GM12878 (cell line): Measurements from ENCODE around the gene DMD. TPM values are rescaled to one million over a fixed set of nuclear protein-coding genes. Genes with fewer than 3 reads are reported as not detected.

Experiments used
- FOXM1 ChIP-seq: IDR thresholded peaks from 2 replicates; pipeline ENCODE4 v1.6.1; 2012; ENCODE audit warnings: low read depth, mild to moderate bottlenecking, inconsistent platforms, low read length, moderate library complexity
- MYB ChIP-seq: fragments of 150-350 bp; IDR thresholded peaks from 2 replicates; pipeline ENCODE4 v1.6.1; 2014; ENCODE audit warnings: mild to moderate bottlenecking, low read depth, low read length, borderline replicate concordance
- NR2F1 ChIP-seq: fragments of 450-650 bp; conservative IDR thresholded peaks from 2 replicates; pipeline ENCODE4 v1.6.1; 2017; ENCODE audit warnings: mild to moderate bottlenecking
- RELB ChIP-seq: fragments of 450-650 bp; IDR thresholded peaks from 2 replicates; pipeline ENCODE4 v1.6.1; 2017; ENCODE audit warnings: low read depth, mild to moderate bottlenecking, moderate library complexity
- SMC3 ChIP-seq: IDR thresholded peaks from 2 replicates; pipeline ENCODE4 v1.6.1; 2011; ENCODE audit warnings: low read length, improper control_type of control experiment, borderline replicate concordance
- polyA plus RNA-seq, 11 experiments: library from polyadenylated mRNA; depleted of rRNA in 4 of 11; unstranded in 6 of 11; stranded (reverse) in 5 of 11; fragments of >200 nt; fragmentation: Nextera tagmentation in 4 of 11; fragmentation: Illumina TruSeq in 1 of 11; extraction: Ambion mirVana in 4 of 11; extraction: Trizol in 1 of 11; gene quantifications; 1 replicate in 1 of 11; 2 replicates in 10 of 11; pipeline versions ENCODE4 v1.2.1 to v1.2.3, GENCODE V29; 2011 to 2016; ENCODE audit warnings: inconsistent platforms in 2 of 11, missing spikeins in 2 of 11, low read depth in 1 of 11
- total RNA-seq, 4 experiments: library from RNA; depleted of rRNA in 3 of 4; stranded (reverse); fragments of >200 nt in 3 of 4; fragmentation: Illumina TruSeq in 1 of 4; extraction: Trizol in 1 of 4; gene quantifications; 2 replicates each; pipeline versions ENCODE4 v1.2.1 to v1.2.3, GENCODE V29; 2013 to 2021
- TF ChIP-seq, protein P1 (sequence below): fragments of 450-650 bp; IDR thresholded peaks from 2 replicates; pipeline ENCODE4 v1.6.1; 2018; ENCODE audit warnings: mild to moderate bottlenecking, low read depth, moderate library complexity; ENCODE audit not compliant: partially characterized antibody
- TF ChIP-seq, protein P2 (sequence below): IDR thresholded peaks from 2 replicates; pipeline ENCODE4 v1.6.1; 2012; ENCODE audit warnings: improper control_type of control experiment, low read depth, low read length; ENCODE audit not compliant: insufficient replicate concordance
- TF ChIP-seq, protein P3 (sequence below), 3 experiments: IDR thresholded peaks in 2 of 3; conservative IDR thresholded peaks in 1 of 3; 2 replicates each; pipeline ENCODE4 v1.5.1; 2011; ENCODE audit warnings: low read depth in 3 of 3, low read length in 3 of 3, mild to moderate bottlenecking in 3 of 3, control low read depth in 2 of 3, moderate library complexity in 2 of 3, inconsistent platforms in 1 of 3, mixed read lengths in 1 of 3; ENCODE audit not compliant: control insufficient read depth in 2 of 3, insufficient read depth in 1 of 3; ENCODE audit errors: extremely low read depth in 1 of 3

DMD gene
- total and polyA plus RNA-seq, 10 of the 15 experiments (the other 5 are each of a cell fraction or from before 2014, with no cell fraction given): 1.4 to 24.3 (median 4.3) TPM

- TF ChIP-seq, protein P1, sequence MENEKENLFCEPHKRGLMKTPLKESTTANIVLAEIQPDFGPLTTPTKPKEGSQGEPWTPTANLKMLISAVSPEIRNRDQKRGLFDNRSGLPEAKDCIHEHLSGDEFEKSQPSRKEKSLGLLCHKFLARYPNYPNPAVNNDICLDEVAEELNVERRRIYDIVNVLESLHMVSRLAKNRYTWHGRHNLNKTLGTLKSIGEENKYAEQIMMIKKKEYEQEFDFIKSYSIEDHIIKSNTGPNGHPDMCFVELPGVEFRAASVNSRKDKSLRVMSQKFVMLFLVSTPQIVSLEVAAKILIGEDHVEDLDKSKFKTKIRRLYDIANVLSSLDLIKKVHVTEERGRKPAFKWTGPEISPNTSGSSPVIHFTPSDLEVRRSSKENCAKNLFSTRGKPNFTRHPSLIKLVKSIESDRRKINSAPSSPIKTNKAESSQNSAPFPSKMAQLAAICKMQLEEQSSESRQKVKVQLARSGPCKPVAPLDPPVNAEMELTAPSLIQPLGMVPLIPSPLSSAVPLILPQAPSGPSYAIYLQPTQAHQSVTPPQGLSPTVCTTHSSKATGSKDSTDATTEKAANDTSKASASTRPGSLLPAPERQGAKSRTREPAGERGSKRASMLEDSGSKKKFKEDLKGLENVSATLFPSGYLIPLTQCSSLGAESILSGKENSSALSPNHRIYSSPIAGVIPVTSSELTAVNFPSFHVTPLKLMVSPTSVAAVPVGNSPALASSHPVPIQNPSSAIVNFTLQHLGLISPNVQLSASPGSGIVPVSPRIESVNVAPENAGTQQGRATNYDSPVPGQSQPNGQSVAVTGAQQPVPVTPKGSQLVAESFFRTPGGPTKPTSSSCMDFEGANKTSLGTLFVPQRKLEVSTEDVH: no peak
- TF ChIP-seq, protein P2, sequence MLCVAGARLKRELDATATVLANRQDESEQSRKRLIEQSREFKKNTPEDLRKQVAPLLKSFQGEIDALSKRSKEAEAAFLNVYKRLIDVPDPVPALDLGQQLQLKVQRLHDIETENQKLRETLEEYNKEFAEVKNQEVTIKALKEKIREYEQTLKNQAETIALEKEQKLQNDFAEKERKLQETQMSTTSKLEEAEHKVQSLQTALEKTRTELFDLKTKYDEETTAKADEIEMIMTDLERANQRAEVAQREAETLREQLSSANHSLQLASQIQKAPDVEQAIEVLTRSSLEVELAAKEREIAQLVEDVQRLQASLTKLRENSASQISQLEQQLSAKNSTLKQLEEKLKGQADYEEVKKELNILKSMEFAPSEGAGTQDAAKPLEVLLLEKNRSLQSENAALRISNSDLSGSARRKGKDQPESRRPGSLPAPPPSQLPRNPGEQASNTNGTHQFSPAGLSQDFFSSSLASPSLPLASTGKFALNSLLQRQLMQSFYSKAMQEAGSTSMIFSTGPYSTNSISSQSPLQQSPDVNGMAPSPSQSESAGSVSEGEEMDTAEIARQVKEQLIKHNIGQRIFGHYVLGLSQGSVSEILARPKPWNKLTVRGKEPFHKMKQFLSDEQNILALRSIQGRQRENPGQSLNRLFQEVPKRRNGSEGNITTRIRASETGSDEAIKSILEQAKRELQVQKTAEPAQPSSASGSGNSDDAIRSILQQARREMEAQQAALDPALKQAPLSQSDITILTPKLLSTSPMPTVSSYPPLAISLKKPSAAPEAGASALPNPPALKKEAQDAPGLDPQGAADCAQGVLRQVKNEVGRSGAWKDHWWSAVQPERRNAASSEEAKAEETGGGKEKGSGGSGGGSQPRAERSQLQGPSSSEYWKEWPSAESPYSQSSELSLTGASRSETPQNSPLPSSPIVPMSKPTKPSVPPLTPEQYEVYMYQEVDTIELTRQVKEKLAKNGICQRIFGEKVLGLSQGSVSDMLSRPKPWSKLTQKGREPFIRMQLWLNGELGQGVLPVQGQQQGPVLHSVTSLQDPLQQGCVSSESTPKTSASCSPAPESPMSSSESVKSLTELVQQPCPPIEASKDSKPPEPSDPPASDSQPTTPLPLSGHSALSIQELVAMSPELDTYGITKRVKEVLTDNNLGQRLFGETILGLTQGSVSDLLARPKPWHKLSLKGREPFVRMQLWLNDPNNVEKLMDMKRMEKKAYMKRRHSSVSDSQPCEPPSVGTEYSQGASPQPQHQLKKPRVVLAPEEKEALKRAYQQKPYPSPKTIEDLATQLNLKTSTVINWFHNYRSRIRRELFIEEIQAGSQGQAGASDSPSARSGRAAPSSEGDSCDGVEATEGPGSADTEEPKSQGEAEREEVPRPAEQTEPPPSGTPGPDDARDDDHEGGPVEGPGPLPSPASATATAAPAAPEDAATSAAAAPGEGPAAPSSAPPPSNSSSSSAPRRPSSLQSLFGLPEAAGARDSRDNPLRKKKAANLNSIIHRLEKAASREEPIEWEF: no peak
- TF ChIP-seq SMC3 (no peak), RELB (no peak), FOXM1 (no peak), NR2F1 (no peak), MYB (no peak)
- TF ChIP-seq, protein P3, sequence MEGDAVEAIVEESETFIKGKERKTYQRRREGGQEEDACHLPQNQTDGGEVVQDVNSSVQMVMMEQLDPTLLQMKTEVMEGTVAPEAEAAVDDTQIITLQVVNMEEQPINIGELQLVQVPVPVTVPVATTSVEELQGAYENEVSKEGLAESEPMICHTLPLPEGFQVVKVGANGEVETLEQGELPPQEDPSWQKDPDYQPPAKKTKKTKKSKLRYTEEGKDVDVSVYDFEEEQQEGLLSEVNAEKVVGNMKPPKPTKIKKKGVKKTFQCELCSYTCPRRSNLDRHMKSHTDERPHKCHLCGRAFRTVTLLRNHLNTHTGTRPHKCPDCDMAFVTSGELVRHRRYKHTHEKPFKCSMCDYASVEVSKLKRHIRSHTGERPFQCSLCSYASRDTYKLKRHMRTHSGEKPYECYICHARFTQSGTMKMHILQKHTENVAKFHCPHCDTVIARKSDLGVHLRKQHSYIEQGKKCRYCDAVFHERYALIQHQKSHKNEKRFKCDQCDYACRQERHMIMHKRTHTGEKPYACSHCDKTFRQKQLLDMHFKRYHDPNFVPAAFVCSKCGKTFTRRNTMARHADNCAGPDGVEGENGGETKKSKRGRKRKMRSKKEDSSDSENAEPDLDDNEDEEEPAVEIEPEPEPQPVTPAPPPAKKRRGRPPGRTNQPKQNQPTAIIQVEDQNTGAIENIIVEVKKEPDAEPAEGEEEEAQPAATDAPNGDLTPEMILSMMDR (IDR thresholded peaks at IDR 0.05 in 2 of 3, conservative IDR thresholded peaks at IDR 0.05 in 1 of 3; ENCODE audit: control insufficient read depth in 2 of 3, extremely low read depth in 1 of 3, insufficient read depth in 1 of 3, low read depth in 3 of 3, low read length in 3 of 3): no peak
Measured at GRCh38 chrX:33175201-33175600, 36.1 kb downstream of the DMD start (continued).
